HG02885 (cell line): ENCODE data around the gene PHACTR3.
A peak's percentile ranks its signal among the peaks of the same experiment; 100 is the strongest.

Source experiments
- ATAC-seq: cut with Tn5 transposase; IDR thresholded peaks from one replicate; pipeline ENCODE4 v1.9.1; 2021; ENCODE audit warnings: mild to moderate bottlenecking; ENCODE audit not compliant: unreplicated experiment, poor library complexity

The PHACTR3 gene

GRCh38 chr20:59586613-59587012, 17.7 kb upstream of the PHACTR3 start:
- ATAC-seq = no peak

- no peak for ATAC-seq
Measured at GRCh38 chr20:59587570-59587969, 16.8 kb upstream of the PHACTR3 start.

GRCh38 chr20:59588236-59588855, 16.0 kb upstream of the PHACTR3 start:
- ATAC-seq = no peak

GRCh38 chr20:59589086-59589684, 15.2 kb upstream of the PHACTR3 start:
- ATAC-seq = no peak

- ATAC-seq = no peak
Measured at GRCh38 chr20:59591061-59591460, 13.3 kb upstream of the PHACTR3 start.

- no peak for ATAC-seq
Measured at GRCh38 chr20:59596690-59597089, 7.7 kb upstream of the PHACTR3 start.

GRCh38 chr20:59597240-59597639, 7.1 kb upstream of the PHACTR3 start:
- ATAC-seq = no peak

GRCh38 chr20:59598625-59599310, 5.6 kb upstream of the PHACTR3 start:
- peak; percentile 46 for ATAC-seq

GRCh38 chr20:59599941-59600340, 4.4 kb upstream of the PHACTR3 start:
- ATAC-seq = no peak

- no peak for ATAC-seq
Measured at GRCh38 chr20:59600472-59600871, 3.9 kb upstream of the PHACTR3 start.

- ATAC-seq = no peak
Measured at GRCh38 chr20:59602546-59603080, 1.7 kb upstream of the PHACTR3 start.

GRCh38 chr20:59603176-59603575, 1.2 kb upstream of the PHACTR3 start:
- no peak for ATAC-seq

- no peak for ATAC-seq
Measured at GRCh38 chr20:59604741-59605600, 631 bp downstream of the PHACTR3 start.

GRCh38 chr20:59605601-59606364, 1.4 kb downstream of the PHACTR3 start:
- ATAC-seq = no peak

- ATAC-seq = no peak
Measured at GRCh38 chr20:59606566-59606965, 2.2 kb downstream of the PHACTR3 start.

GRCh38 chr20:59608396-59608795, 4.1 kb downstream of the PHACTR3 start:
- no peak for ATAC-seq

- ATAC-seq = no peak
Measured at GRCh38 chr20:59608871-59609270, 4.5 kb downstream of the PHACTR3 start.

GRCh38 chr20:59611286-59611685, 6.9 kb downstream of the PHACTR3 start:
- ATAC-seq = no peak

GRCh38 chr20:59613861-59614260, 9.5 kb downstream of the PHACTR3 start:
- ATAC-seq = no peak

GRCh38 chr20:59614714-59615113, 10.4 kb downstream of the PHACTR3 start:
- ATAC-seq = no peak
